NK-92 (cell line): ENCODE measurements around the gene DNAI2.

Source experiments
- DNase-seq: peaks from one replicate; lab custom pipeline; 2025; ENCODE audit not compliant: unreplicated experiment; lab: John Stamatoyannopoulos, UW

DNAI2 gene

GRCh38 chr17:74359916-74360315 is 85.9 kb downstream of the DNAI2 start:
- DNase-seq, result no peak

GRCh38 chr17:74360899-74361229 is 86.8 kb downstream of the DNAI2 start:
- no peak for DNase-seq

GRCh38 chr17:74361230-74362068 is 87.4 kb downstream of the DNAI2 start, which contains the start of gene BTBD17:
TSS of gene BTBD17 (minus strand) at chr17:74361868. CDS start at chr17:74361819, 49 bp downstream.
- no peak for DNase-seq

- DNase-seq, result no peak
Observed at GRCh38 chr17:74362069-74362405, 88.0 kb downstream of the DNAI2 start.

GRCh38 chr17:74362810-74363498 is 88.9 kb downstream of the DNAI2 start:
- DNase-seq, result no peak
